ENCODE data around the gene MDFI.
A peak's percentile ranks its signal among the peaks of the same experiment; 100 is the strongest.

MDFI gene

DNA sequence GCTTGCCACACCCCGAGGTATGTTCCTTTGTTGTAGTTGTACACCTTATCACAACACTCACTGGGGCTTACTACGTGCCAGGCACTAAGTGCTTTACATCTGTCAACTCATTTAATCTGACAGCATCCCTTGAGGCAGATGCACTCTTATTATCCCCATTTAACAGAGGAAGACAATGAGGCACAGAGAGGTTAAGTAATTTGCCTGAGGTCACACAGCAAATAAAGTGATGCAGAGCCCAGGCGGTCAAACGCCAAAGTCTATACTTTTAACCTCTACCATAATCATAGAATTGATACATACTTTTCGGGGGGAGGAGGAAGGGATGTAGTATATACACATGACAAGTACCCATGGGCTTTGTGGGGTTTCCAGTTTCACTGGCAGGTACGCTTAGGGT is 37.7 kb downstream of the MDFI start:
- Histone ChIP-seq H3K9ac (no peak overlapping the region), H3K4me1 (peaks cover 55% of the 10 kb centered on the region), H3K9me3 (no peaks in the 10 kb centered on the region), H3K4me2 (no peak overlapping the region), H3K36me3 (no peaks in the 10 kb centered on the region), H4K20me1 (no peaks in the 10 kb centered on the region), H3K4me3 (no peak overlapping the region), H3K27ac (no peak overlapping the region), H3K27me3 (no peaks in the 10 kb centered on the region)
- TF ChIP-seq Cebpa-rat (IDR thresholded peaks at IDR 0.05): no peak

- peaks cover 51% of the 10 kb centered on the region for H3K4me1 ChIP-seq
- no peak overlapping the region for H3K4me2 ChIP-seq
- no peak overlapping the region for H3K27ac ChIP-seq
- no peaks in the 10 kb centered on the region for H3K27me3 ChIP-seq
- no peak overlapping the region for H3K9ac ChIP-seq
- no peak for TF ChIP-seq Cebpa-rat (IDR thresholded peaks at IDR 0.05)
- no peaks in the 10 kb centered on the region for H3K9me3 ChIP-seq
- H3K36me3 ChIP-seq: no peaks in the 10 kb centered on the region
- no peaks in the 10 kb centered on the region for H4K20me1 ChIP-seq
- no peak overlapping the region for H3K4me3 ChIP-seq
Observed at GRCh38 chr6:41676431-41676830, 38.2 kb downstream of the MDFI start.

- H3K9me3 ChIP-seq: no peaks in the 10 kb centered on the region
- no peaks in the 10 kb centered on the region for H3K27me3 ChIP-seq
- H3K36me3 ChIP-seq: no peaks in the 10 kb centered on the region
- H3K9ac ChIP-seq: no peak overlapping the region
- H4K20me1 ChIP-seq: no peaks in the 10 kb centered on the region
- H3K27ac ChIP-seq: no peak overlapping the region
- TF ChIP-seq Cebpa-rat (IDR thresholded peaks at IDR 0.05): no peak
- no peak overlapping the region for H3K4me2 ChIP-seq
- no peak overlapping the region for H3K4me3 ChIP-seq
- H3K4me1 ChIP-seq: peaks cover 49% of the 10 kb centered on the region
Observed at GRCh38 chr6:41677124-41677921, 39.1 kb downstream of the MDFI start.

- no peak for TF ChIP-seq Cebpa-rat (IDR thresholded peaks at IDR 0.05)
- peaks cover 49% of the 10 kb centered on the region for H3K4me1 ChIP-seq
- no peaks in the 10 kb centered on the region for H3K9me3 ChIP-seq
- H3K27ac ChIP-seq: no peak overlapping the region
- H3K4me2 ChIP-seq: no peak overlapping the region
- H3K9ac ChIP-seq: no peak overlapping the region
- no peaks in the 10 kb centered on the region for H3K36me3 ChIP-seq
- no peak overlapping the region for H3K4me3 ChIP-seq
- no peaks in the 10 kb centered on the region for H4K20me1 ChIP-seq
- H3K27me3 ChIP-seq: no peaks in the 10 kb centered on the region
Observed at GRCh38 chr6:41678511-41679084, 40.3 kb downstream of the MDFI start.

DNA sequence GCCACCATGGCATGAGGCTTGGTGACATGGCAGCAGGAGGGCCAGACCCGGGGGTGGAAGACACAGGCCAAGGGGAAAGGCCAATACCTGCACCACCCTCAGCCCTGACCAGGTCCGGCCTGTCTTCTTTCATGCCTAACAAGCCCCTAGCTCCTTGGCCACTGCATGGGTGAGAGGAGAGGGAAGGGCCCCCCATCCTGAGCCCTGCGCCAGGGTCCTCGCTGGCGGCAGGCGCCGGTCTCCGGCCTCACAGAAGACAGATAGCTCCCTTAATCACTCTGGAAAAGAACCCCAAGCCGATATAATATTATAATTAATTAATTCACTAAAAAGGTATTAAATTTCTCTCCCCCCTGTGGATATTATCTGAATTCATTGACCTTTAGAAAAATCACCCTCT is 41.4 kb downstream of the MDFI start:
- no peaks in the 10 kb centered on the region for H3K27me3 ChIP-seq
- H4K20me1 ChIP-seq: no peaks in the 10 kb centered on the region
- peaks cover 9% of the 10 kb centered on the region for H3K36me3 ChIP-seq
- H3K27ac ChIP-seq: no peak overlapping the region
- H3K4me3 ChIP-seq: no peak overlapping the region
- H3K9ac ChIP-seq: no peak overlapping the region
- TF ChIP-seq Cebpa-rat (IDR thresholded peaks at IDR 0.05): no peak
- no peaks in the 10 kb centered on the region for H3K9me3 ChIP-seq
- H3K4me2 ChIP-seq: no peak overlapping the region
- H3K4me1 ChIP-seq: peaks cover 49% of the 10 kb centered on the region

- H3K4me2 ChIP-seq: no peak overlapping the region
- no peak overlapping the region for H3K9ac ChIP-seq
- H3K27ac ChIP-seq: no peak overlapping the region
- H4K20me1 ChIP-seq: no peaks in the 10 kb centered on the region
- no peak overlapping the region for H3K4me3 ChIP-seq
- H3K4me1 ChIP-seq: peaks cover 44% of the 10 kb centered on the region
- no peak for TF ChIP-seq Cebpa-rat (IDR thresholded peaks at IDR 0.05)
- no peaks in the 10 kb centered on the region for H3K27me3 ChIP-seq
- no peaks in the 10 kb centered on the region for H3K9me3 ChIP-seq
- peaks cover 13% of the 10 kb centered on the region for H3K36me3 ChIP-seq
Observed at GRCh38 chr6:41680182-41680965, 42.1 kb downstream of the MDFI start.

- TF ChIP-seq Cebpa-rat (IDR thresholded peaks at IDR 0.05): no peak
- H3K4me2 ChIP-seq: peak overlapping the region; percentile 85
- no peaks in the 10 kb centered on the region for H3K9me3 ChIP-seq
- peaks cover 30% of the 10 kb centered on the region for H3K36me3 ChIP-seq
- no peaks in the 10 kb centered on the region for H4K20me1 ChIP-seq
- 0 out of 2 replicates have a peak overlapping the region, but pooled peaks have one; percentile 27 for H3K9ac ChIP-seq
- H3K27ac ChIP-seq: peak overlapping the region; percentile 57; the same call in 1 of the 2 replicates
- H3K4me3 ChIP-seq: no peak overlapping the region
- H3K4me1 ChIP-seq: peaks cover 38% of the 10 kb centered on the region
- no peaks in the 10 kb centered on the region for H3K27me3 ChIP-seq
Observed at GRCh38 chr6:41682056-41682477, 43.8 kb downstream of the MDFI start.

GRCh38 chr6:41682497-41683272 is 44.4 kb downstream of the MDFI start:
- Histone ChIP-seq H4K20me1 (no peaks in the 10 kb centered on the region), H3K4me2 (peak overlapping the region; percentile 85), H3K4me3 (peak overlapping the region; percentile 49; the same call in 1 of the 2 replicates), H3K27ac (peak overlapping the region; percentile 67), H3K9me3 (no peaks in the 10 kb centered on the region), H3K4me1 (peaks cover 38% of the 10 kb centered on the region), H3K27me3 (no peaks in the 10 kb centered on the region), H3K9ac (peak overlapping the region; percentile 59), H3K36me3 (peaks cover 36% of the 10 kb centered on the region)
- TF ChIP-seq Cebpa-rat (IDR thresholded peaks at IDR 0.05): no peak

DNA sequence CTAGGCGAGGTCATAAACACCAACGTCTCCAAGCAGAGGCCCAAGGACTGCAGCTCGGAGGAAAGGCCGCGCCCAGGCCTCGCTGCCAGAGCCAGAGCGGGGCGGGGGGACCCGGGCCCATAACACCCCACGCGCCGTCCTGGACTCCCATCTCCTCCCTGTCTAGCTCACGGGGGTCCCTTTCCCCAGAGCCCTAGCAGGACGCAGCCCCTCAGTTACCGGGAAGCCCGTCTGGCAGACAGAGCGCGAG is 44.9 kb downstream of the MDFI start:
- Histone ChIP-seq H3K36me3 (peaks cover 41% of the 10 kb centered on the region), H4K20me1 (no peaks in the 10 kb centered on the region; the same call in 1 of the 2 replicates), H3K4me3 (peak overlapping the region; percentile 49), H3K27me3 (no peaks in the 10 kb centered on the region), H3K4me2 (peak overlapping the region; percentile 85), H3K4me1 (peaks cover 37% of the 10 kb centered on the region), H3K9ac (peak overlapping the region; percentile 59), H3K27ac (peak overlapping the region; percentile 67), H3K9me3 (no peaks in the 10 kb centered on the region)
- TF ChIP-seq Cebpa-rat (IDR thresholded peaks at IDR 0.05): no peak

Data from BLaER1 (cell line).